Skeletal muscle satellite cell (primary cell): ENCODE results near the gene TMEM132D.

ENCODE experiments used
- H3K27me3 ChIP-seq: 2 replicates; pipeline ENCODE4 v1.7.0; 2013; ENCODE audit warnings: low read length; ENCODE audit not compliant: control insufficient read depth, insufficient read depth
- H3K36me3 ChIP-seq: 2 replicates; pipeline ENCODE4 v1.7.0; 2013; ENCODE audit warnings: mild to moderate bottlenecking, control low read depth, low read length; ENCODE audit not compliant: insufficient read depth
- H3K4me1 ChIP-seq: 2 replicates; pipeline ENCODE4 v1.7.0; 2013; ENCODE audit warnings: low read length; ENCODE audit not compliant: control insufficient read depth, insufficient read depth
- H3K4me2 ChIP-seq: 2 replicates; pipeline ENCODE4 v1.7.0; 2013; ENCODE audit warnings: mild to moderate bottlenecking, low read length
- H3K4me3 ChIP-seq: 2 replicates; pipeline ENCODE4 v1.7.0; 2013; ENCODE audit warnings: low read length
- H3K9ac ChIP-seq: 2 replicates; pipeline ENCODE4 v1.7.0; 2013; ENCODE audit warnings: mild to moderate bottlenecking, low read depth, low read length, moderate library complexity
- H3K9me3 ChIP-seq: replicated peaks from 2 replicates; pipeline ENCODE4 v1.7.0; 2013; ENCODE audit warnings: mild to moderate bottlenecking, control low read depth, low read length

The TMEM132D gene

DNA sequence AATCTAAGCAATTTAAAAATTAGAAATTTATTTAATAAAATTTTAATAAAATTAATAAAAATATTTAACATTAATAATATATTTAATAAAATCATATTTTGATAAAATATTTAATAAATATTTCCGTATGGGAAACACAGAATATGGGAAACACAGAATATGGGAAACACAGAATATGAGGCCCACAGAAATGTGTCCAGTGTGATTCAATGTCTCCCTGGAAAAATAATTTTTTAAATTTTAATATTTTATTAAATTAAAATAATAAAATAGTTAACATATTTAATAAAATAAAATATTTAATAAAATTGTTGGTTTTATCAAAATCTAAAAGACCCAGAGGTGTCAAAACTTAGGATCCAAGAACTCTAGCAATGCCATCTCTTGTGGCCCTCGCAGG, 186.4 kb downstream of the TMEM132D start:
- Histone ChIP-seq H3K4me1 (no peaks in the 10 kb centered on the region), H3K4me2 (no peak overlapping the region), H3K9me3 (no peaks in the 10 kb centered on the region)

DNA sequence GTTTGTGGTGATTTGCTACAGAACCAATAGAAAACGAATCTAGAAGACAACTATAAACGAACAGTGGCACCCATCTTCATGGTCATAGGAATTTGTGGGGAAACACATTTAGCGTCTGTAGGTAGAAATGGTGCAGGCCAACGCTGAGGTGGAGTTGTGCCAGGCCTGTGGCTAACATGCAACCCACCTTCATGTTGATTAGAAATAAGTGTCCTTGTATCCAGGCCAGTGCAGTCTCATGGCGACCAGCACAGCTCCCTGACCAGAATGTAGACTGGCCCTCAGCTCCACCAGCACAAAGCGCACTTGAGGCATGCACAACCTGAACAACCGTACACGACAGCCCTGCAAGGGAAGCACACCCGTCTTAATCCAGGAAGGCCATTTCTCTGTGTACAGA, 187.0 kb downstream of the TMEM132D start:
- Histone ChIP-seq H3K4me3 (no peak overlapping the region), H3K36me3 (no peaks in the 10 kb centered on the region), H3K9ac (no peak overlapping the region), H3K4me1 (no peaks in the 10 kb centered on the region), H3K9me3 (no peaks in the 10 kb centered on the region), H3K27me3 (no peaks in the 10 kb centered on the region), H3K4me2 (no peak overlapping the region)

More for the DNA sequence above, 186.4 kb downstream of the TMEM132D start:
- no peak overlapping the region for H3K9ac ChIP-seq
- H3K4me3 ChIP-seq, result no peak overlapping the region
- H3K27me3 ChIP-seq, result no peaks in the 10 kb centered on the region
- H3K36me3 ChIP-seq, result no peaks in the 10 kb centered on the region

GRCh38 chr12:129706716-129707115, 197.1 kb downstream of the TMEM132D start:
- H3K4me2 ChIP-seq, result no peak overlapping the region
- H3K4me3 ChIP-seq, result no peak overlapping the region
- H3K9ac ChIP-seq, result no peak overlapping the region
- H3K9me3 ChIP-seq, result no peaks in the 10 kb centered on the region
- peaks cover 8% of the 10 kb centered on the region for H3K4me1 ChIP-seq
- no peaks in the 10 kb centered on the region for H3K36me3 ChIP-seq
- H3K27me3 ChIP-seq, result no peaks in the 10 kb centered on the region

DNA sequence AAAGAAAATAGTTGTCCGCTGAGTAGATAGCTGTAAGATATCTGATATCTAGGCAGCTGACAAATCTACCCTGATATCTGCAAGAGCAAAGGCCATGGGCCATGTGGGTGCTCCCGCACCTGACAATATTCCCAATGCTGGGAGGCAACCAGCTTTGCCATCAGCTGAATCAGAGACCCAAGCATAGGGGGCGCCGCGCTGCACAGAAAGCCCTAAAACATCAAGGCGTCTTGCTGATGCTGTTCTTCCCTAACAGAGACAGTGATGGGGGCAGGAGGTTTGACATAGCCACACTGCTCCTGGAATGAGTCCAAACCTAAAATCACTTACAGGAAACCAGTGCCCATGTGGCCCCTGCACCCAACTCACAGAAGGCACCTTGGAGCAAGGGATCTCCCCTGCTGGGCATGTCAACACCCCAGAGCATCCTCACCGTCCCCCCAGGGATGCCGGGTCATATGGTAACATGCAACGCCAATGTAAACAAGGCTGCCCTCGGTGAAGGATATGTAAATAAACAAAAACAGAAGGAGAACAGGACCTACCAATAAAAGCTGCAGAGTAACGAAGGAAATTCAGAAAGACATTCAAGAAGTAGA, 199.5 kb downstream of the TMEM132D start:
- no peak overlapping the region for H3K4me3 ChIP-seq
- H3K4me2 ChIP-seq, result no peak overlapping the region
- H3K9ac ChIP-seq, result no peak overlapping the region
- H3K9me3 ChIP-seq, result no peaks in the 10 kb centered on the region
- H3K27me3 ChIP-seq, result no peaks in the 10 kb centered on the region
- H3K4me1 ChIP-seq, result peaks cover 8% of the 10 kb centered on the region
- H3K36me3 ChIP-seq, result no peaks in the 10 kb centered on the region

DNA sequence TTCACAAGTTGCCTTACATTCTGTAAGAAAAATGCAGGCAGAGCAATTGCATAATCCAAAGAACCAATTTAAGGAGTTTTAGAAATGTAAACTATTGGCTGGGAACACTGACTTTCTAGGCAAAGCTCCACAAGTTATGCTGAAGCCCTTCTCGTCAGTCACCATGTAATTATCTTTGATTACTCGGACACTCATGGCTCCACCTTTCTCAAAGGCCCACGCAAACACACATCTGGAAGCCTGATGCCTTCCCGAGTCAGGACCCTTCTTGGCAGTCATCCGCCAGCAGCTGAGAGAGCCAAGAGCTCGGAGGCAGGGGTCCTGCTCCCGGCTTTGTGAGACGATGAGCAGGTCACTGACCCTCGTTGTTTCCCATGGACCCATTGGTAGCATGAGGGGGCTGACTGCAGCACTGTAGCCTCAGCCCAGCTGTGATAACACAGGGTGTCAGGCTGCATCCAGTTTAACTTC, 202.2 kb downstream of the TMEM132D start:
- peaks cover 8% of the 10 kb centered on the region for H3K4me1 ChIP-seq
- H3K9me3 ChIP-seq, result no peaks in the 10 kb centered on the region
- H3K9ac ChIP-seq, result no peak overlapping the region
- no peak overlapping the region for H3K4me2 ChIP-seq
- H3K27me3 ChIP-seq, result no peaks in the 10 kb centered on the region
- no peaks in the 10 kb centered on the region for H3K36me3 ChIP-seq
- no peak overlapping the region for H3K4me3 ChIP-seq

GRCh38 chr12:129700036-129700435, 203.8 kb downstream of the TMEM132D start:
- Histone ChIP-seq H3K9me3 (no peaks in the 10 kb centered on the region), H3K36me3 (no peaks in the 10 kb centered on the region), H3K27me3 (no peaks in the 10 kb centered on the region), H3K9ac (no peak overlapping the region), H3K4me1 (peaks cover 8% of the 10 kb centered on the region), H3K4me2 (no peak overlapping the region), H3K4me3 (no peak overlapping the region)

- H3K36me3 ChIP-seq, result no peaks in the 10 kb centered on the region
- no peak overlapping the region for H3K9ac ChIP-seq
- H3K9me3 ChIP-seq, result no peaks in the 10 kb centered on the region
- H3K4me3 ChIP-seq, result no peak overlapping the region
- no peaks in the 10 kb centered on the region for H3K4me1 ChIP-seq
- no peaks in the 10 kb centered on the region for H3K27me3 ChIP-seq
- no peak overlapping the region for H3K4me2 ChIP-seq
These were observed 206.9 kb downstream of the TMEM132D start for GRCh38 chr12:129696926-129697325.

- Histone ChIP-seq H3K4me2 (no peak overlapping the region), H3K27me3 (no peaks in the 10 kb centered on the region), H3K36me3 (no peaks in the 10 kb centered on the region), H3K4me3 (no peak overlapping the region), H3K9ac (no peak overlapping the region), H3K9me3 (no peaks in the 10 kb centered on the region), H3K4me1 (no peaks in the 10 kb centered on the region)
These were observed 207.4 kb downstream of the TMEM132D start for GRCh38 chr12:129696405-129696804.

GRCh38 chr12:129693731-129694130, 210.1 kb downstream of the TMEM132D start:
- Histone ChIP-seq H3K36me3 (no peaks in the 10 kb centered on the region), H3K4me2 (no peak overlapping the region), H3K9me3 (no peaks in the 10 kb centered on the region), H3K9ac (no peak overlapping the region), H3K4me1 (no peaks in the 10 kb centered on the region), H3K4me3 (no peak overlapping the region), H3K27me3 (no peaks in the 10 kb centered on the region)

DNA sequence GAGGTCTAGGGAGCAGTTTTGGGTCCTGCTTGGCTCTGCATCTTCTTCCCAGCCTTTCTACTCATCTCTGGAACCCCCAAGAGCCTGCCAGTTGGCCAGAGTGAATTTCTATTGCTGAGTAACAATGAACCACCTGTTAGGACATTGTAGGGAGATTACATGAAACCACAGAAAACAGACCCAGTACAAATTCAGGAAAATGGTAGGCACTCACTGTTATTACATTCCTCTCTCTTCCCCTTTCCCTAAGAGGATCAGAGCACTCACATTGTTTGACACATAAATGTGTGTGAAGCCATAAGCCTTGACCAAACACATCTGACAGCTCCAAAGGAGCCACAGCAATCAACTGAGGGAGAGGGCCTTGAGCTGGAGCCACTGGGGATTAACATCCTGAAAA, 216.1 kb downstream of the TMEM132D start:
- Histone ChIP-seq H3K4me2 (no peak overlapping the region), H3K4me1 (no peaks in the 10 kb centered on the region), H3K36me3 (no peaks in the 10 kb centered on the region), H3K9ac (no peak overlapping the region), H3K9me3 (peaks cover 2% of the 10 kb centered on the region), H3K4me3 (no peak overlapping the region), H3K27me3 (no peaks in the 10 kb centered on the region)

DNA sequence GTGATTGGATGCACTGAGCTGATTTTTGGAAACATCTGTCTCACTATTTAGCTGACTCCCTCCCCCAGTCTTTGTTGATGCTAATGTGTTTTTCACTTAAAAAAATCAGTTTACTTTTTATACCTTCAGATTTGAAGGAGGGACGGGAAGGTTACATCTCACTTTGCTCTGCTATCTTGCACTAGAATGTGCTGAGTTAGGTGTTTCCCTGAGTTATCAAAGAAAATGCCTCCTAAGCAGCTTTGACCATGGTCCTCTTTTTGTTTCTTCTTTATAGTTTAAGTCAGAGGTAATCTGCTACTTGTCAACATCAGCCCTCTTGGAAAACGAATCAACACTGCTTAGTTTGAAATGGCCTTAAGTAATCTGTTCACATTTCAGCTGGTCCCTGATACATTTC, 222.0 kb downstream of the TMEM132D start:
- Histone ChIP-seq H3K9me3 (peaks cover 2% of the 10 kb centered on the region), H3K4me3 (no peak overlapping the region), H3K36me3 (no peaks in the 10 kb centered on the region), H3K4me2 (no peak overlapping the region), H3K27me3 (no peaks in the 10 kb centered on the region), H3K4me1 (no peaks in the 10 kb centered on the region), H3K9ac (no peak overlapping the region)

- H3K4me3 ChIP-seq, result no peak overlapping the region
- H3K36me3 ChIP-seq, result no peaks in the 10 kb centered on the region
- H3K4me1 ChIP-seq, result no peaks in the 10 kb centered on the region
- H3K4me2 ChIP-seq, result no peak overlapping the region
- H3K9ac ChIP-seq, result no peak overlapping the region
- no peaks in the 10 kb centered on the region for H3K27me3 ChIP-seq
- peaks cover 2% of the 10 kb centered on the region for H3K9me3 ChIP-seq
These were observed 222.7 kb downstream of the TMEM132D start for GRCh38 chr12:129681151-129681550.
